NCI-H2107 treated with DMSO at 0.1 percent for 48 hours (cell line): ENCODE data around the gene IFNA1.
"Not testable (repeated sequence)": the region's sequence is repeated elsewhere in the genome, so short reads cannot be mapped to it uniquely, and the experiment has no call there.

Experiments
- DNase-seq: peaks from one replicate; lab custom pipeline; 2025; ENCODE audit not compliant: unreplicated experiment; lab: John Stamatoyannopoulos, UW

IFNA1 gene

DNA sequence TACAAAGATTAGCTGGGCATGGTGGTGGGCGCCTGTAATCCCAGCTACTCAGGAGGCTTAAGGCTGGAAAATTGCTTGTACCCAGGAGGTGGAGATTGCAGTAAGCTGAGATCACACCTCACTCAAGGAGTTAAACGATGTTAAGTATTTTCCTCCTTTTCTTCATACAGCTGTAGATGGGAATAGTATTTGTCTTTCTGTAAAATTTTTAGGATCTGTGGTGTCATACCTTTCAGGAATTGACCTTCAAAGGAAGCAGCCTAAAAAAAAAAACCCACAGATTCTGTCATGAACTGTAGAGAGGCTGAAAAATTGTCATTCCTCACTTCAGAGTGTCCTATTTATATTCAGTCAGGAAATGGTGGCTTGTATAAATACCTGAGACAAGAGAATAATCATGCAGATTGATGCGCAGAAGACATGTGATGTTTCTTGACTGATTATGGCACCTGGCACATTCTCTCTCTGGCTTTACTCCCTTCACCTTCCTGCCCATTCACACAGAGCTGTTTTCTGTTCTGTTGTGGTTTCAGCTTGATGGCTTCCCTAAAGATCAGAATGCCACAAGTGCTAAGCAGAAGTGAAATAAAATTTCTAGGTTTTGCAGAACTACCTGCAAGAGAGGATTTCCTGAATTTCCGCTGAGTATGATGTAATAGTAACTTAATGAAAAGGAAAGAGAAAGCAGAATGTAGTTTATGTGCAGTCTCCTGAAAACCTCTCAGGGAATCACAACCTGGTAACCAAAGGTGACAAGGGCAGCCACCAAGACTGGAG, 3.8 kb downstream of the IFNA1 start:
- no peak for DNase-seq

DNA sequence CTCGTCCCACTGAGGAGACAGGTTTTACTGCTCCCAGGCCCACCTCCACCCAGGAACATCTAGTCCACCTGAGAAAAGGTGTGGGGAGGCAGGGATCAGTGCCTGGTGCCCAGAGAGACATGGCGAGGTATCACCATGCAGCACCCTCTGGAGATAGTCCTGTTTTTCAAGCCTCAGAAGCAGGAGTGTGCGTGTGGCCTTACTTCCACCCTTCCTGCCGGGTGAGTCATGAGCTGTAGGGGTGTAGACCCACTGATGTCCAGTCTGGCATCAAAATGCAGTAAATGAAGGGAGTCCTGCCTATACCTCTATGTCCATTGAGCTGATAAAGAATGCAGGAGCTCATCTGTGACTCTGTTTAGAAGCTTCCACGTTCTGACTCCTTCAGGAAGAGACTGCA, 9.1 kb downstream of the IFNA1 start:
- DNase-seq: not testable (repeated sequence)

DNA sequence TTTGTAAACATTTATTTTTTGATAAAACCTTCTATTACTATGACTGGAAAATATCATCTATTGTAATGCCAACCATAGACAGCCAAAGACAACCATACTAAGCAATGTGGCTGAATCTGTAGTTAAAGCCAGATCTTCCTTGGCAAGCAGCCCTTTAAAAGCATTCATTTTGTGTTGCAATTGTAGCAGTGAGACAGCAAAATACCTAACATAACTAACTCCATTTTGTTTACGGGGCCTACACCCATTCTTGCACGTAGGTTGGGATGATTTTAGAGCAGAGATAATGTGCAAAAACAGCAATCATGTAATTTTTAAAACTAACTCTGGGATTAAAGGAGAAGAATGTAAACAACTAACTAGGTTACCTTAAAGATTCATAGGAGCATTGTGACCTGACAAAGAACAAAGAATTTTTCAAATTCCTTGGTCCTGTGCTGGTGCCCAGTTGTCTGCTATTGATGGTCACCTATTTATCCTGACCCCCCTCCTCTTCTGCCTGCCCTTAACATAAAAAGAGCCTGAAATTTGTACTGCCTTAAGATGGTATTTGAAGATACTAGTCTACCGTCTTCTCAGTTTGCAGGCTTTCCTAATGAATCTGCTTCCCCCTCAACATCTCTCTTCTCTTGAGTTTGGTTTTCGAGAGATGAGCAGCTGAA, 10.6 kb downstream of the IFNA1 start:
- DNase-seq: no peak

DNA sequence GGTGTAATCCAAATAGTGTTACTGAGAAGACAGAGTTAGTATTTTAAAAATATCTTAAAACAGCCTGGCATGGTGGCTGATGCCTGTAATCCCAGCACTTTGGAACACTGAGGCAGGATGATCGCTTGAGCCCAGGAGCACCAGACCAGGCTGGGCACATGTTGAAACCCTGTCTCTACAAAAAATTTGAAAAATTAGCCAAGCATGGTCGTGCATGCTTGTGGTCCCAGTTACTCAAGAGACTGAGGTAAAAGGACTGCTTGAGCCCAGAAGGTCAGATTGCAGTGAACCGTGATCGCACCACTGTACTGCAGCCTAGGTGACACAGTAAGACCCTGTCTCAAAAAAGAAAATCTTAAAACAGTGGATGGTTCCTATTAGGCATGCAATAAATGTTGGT, 12.4 kb downstream of the IFNA1 start:
- DNase-seq: no peak

DNA sequence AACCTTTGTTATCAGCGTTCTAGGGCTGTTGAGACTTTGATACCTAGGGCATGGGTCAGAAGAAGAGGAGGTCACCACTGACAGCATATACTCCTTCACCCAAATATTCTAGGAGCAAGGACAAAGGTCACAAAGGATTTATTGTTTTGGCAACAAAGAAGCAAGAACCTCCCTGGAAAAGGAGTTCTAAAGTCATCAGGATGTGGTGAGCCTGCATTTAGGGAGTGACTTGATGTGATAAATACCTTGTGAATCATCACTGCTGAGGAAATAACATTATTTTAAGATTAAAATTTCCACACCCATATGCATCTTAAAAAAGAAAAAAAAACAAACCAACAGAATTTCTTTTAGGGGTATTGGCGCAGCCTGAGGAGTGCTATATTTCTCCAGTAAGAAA, 13.9 kb downstream of the IFNA1 start:
- DNase-seq: no peak

DNA sequence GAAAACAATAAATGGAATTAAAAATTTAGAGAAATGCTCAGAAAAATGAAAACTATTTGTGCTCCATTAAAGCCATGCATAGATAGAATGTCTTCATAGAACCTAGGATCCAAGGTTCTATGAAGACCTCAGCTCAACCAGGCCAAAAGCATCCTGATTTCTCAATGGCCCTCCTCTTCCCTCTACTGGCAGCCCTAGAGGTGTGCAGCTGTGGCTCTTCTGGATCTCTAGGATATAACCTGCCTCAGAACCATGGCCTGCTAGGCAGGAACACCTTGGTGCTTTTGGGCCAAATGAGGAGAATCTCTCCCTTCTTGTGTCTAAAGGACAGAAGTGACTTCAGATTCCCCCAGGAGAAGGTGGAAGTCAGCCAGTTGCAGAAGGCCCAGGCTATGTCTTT, 15.1 kb downstream of the IFNA1 start:
- DNase-seq: no peak

DNA sequence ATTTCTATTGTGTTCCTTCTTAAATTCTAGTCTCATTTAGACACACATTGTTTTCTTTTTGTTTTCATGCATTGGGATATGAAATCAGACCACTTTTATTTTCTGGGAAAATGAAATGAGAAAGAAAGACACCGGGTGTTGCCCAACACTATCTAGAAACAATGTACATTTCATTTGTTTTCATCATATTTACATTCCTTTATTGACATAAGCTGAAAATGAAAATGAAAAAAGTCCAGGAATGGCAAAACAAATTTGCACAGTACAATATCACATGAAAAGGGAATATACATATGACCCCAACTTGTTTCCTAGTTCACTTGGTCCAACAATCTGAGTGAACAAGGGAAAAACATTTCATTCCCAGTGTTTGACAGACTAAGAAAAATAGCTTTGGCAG, 21.1 kb downstream of the IFNA1 start:
- no peak for DNase-seq

DNA sequence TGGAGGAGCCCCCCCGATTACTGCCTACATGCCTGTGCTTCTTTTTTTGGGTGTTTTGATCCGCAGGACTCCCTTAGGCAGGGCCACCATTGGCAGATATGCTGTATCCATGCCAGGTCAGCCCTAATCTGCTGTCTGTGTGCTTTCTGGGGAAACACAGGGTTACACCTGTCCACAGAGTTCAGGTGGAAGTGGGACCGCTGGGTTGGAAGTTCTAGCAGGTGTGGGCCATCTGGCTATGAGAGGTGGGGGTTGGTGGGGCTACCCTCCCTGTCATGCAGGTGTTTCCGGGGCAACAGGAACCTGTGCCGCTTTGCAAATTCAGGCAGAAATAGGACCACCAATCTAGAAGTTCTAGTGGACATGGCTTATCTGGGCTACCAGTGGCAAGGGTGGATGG, 24.9 kb downstream of the IFNA1 start:
- DNase-seq: no peak

DNA sequence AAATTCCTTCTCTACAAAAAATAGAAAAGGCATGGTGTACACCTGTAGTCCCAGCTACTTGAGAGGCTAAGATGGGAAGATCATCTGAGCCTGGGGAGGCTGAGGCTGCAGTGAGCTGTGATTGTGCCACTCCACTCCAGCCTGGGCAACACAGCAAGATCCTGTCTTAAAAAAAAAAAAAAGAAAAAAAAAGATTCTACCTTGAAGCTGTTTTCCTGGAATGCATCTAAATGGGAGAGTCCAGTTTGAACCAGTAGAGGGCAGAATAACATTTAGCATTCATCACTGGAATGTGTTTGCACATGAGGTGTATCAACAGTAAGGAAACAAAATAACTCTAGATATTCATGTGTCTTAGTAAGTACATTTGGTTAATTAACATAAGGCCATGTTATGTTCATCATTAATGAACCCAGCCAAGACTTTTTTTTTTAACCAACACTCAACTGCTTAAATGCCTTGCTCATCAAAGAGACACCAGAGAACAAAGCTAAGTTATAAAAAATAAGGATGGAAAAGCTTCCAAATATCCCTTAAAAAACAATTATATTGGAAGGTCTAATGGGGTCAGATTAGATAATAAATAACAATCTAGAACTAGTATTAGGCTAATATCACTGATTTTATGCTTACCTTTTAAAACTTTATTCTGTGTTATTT, 25.8 kb downstream of the IFNA1 start:
- peak; percentile 2 for DNase-seq

DNA sequence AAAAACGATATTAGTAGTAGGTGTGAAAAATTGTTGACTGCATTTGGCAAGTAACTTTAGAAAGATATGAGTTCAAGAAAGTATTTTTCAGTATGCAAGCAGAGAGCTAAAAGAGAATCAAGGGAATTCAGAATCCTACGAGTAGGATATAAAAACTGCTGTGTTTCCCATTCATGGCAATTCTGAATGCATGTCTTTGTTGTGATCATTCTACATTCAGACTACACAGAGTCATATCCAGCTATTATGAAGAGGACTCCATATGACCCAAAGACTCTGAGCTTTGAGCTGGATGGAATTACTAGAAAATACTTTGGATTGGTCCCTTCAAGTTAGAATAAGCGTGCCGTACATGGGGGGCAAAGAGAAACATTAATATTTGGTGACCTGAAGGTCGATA, 29.9 kb downstream of the IFNA1 start:
- DNase-seq: no peak

DNA sequence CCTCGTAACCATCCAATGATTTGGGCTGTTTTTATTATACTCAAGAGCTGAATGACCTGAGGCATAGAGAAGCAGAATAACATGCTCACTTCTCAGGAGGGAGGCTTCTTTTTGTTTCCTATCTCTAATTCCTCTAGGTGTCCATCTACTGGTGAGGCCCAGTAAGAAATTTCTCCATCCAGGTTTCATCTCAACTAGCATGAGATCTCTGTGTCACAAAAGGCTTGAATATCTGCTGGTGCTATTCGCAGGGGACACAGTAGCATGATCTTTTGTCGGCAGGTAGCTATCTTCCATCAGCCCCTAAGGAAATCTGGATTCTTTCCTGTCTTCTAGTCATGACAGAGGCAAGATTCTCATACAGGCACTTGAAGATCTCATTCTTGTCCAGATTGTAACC, 33.0 kb downstream of the IFNA1 start:
- no peak for DNase-seq

DNA sequence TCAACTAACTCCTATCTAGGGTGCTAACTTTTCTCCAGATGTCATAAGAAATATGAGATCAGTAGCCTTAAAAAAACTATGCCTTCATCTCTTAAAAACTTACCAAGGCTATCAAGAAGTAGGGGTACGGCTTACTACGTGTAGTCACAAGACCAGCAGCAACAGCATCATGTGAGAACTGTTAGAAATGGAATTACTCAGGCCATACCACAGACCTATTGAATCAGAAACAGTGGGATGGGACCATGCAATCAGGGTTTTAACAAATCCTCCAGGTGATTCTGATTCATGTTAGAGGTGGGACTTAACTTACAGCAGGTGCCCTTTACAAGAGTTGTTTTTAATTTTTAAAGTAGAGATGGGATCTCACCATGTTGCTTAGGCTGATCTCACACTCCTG, 37.2 kb downstream of the IFNA1 start:
- no peak for DNase-seq

DNA sequence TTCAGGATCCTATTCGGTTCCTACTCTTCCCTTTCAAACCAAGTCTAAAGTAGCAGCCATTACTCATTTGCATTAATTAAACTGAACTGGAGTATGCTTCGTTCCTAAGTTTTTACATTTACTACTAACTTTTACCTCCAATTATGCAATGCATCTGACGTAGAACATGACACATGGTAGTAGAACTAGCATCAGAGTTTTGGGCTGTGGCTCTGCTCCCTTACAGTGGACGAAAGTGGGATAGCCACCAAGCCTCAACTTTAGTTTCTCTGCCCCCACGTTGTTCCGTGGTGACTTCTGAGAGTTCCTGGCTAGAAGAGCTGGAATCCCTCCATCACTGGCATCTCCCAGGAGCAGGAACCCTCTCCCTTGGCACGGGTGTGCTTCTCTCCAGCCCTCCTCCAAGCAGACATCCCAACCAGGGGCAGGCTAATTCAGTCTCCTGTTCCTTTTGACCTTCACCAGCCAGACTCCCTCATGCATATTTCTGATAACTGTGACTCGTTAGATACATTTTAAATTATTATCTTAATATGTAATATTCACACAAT, 39.0 kb downstream of the IFNA1 start:
- DNase-seq: no peak

DNA sequence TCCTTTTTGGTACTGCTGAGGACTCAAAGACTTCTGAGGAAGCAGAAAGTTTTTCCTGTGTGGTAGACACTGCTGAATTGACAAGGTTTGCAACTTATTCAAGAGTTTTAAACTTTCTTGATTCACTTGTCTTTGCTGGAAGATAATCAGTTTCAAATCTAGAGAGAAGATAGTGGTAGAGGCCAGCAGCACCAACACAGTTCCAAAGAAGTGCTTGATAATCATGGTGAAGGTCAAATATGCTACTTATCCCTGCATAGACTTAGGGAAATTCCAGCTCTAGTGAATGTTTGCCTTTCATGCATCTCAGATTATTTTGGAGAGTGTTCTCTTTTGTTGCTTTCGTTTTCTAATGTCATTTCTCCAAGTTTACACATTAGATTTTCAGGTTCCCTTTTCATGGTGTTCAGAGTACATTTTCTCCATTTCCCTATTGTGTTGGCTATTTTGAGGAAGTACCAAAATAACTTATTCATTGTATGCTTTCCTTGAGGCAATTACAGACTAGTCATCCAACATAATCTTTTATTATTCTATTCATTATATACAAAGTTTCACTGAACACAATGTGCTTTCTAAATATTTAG, 41.3 kb downstream of the IFNA1 start:
- DNase-seq: no peak

DNA sequence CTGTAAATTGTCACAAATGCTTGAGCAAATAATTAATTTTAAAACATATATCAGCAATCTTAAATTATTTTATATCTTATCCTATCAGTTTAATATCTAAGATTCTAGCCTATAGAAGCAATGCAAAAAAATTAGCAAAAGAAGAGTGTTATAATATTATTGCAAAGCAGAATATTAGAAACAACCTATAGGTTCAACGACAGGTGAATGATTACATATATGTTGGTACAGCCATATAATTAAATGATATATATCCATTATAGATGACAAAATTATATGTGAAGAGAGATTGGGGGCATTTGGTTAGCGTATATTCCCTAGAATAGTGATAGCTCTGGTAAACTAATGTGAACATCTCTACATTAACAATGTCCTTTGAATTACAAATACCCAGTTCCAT, 42.0 kb downstream of the IFNA1 start, which contains the start of gene IFNE:
Gene IFNE, minus strand, starts transcription at position 101 of the 400 bp plus-strand sequence. CDS start 619 bp downstream, outside the sequence.
- no peak for DNase-seq
